OCI-LY3 (cell line): Measurements from ENCODE around the gene PPBP.

ENCODE experiments used
- H2AFZ ChIP-seq: fragments of 200-600, 300-600 bp; shearing (Covaris generic); 2 replicates; pipeline ENCODE4 v1.6.0; 2014; ENCODE audit warnings: antibody characterized with exemption, low read depth, low read length
- H3K27ac ChIP-seq: fragments of 200-600, 300-600 bp; sonication (generic); 2 replicates; pipeline ENCODE4 v1.5.1; 2014; ENCODE audit warnings: mild to moderate bottlenecking, low read length, moderate library complexity, mixed read lengths
- H3K27me3 ChIP-seq: fragments of 200-600, 300-600 bp; sonication (generic); 2 replicates; pipeline ENCODE4 v1.6.1; 2014; ENCODE audit warnings: low read depth, low read length, mixed read lengths
- H3K36me3 ChIP-seq: fragments of 200-600, 300-600 bp; sonication (generic); replicated peaks from 2 replicates; pipeline ENCODE3; 2014; ENCODE audit warnings: low read depth, low read length, mixed read lengths
- H3K4me1 ChIP-seq: fragments of 300-600, 200-600 bp; sonication (generic); 2 replicates; pipeline ENCODE4 v1.6.1; 2014; ENCODE audit warnings: low read length, mixed read lengths
- H3K4me2 ChIP-seq: fragments of 200-600, 300-600 bp; sonication (generic); 2 replicates; pipeline ENCODE4 v1.6.1; 2014; ENCODE audit warnings: low read length, mixed read lengths
- H3K4me3 ChIP-seq: fragments of 300-600, 200-600 bp; sonication (generic); 2 replicates; pipeline ENCODE4 v1.5.1; 2014; ENCODE audit warnings: antibody characterized with exemption, mild to moderate bottlenecking, low read length, moderate library complexity
- H3K79me2 ChIP-seq: fragments of 300-600, 200-600 bp; shearing (Covaris generic); 2 replicates; pipeline ENCODE4 v1.6.1; 2014; ENCODE audit warnings: mild to moderate bottlenecking, low read length, mixed read lengths
- H3K9ac ChIP-seq: fragments of 300-600, 200-600 bp; shearing (Covaris generic); 2 replicates; pipeline ENCODE4 v1.6.0; 2014; ENCODE audit warnings: mild to moderate bottlenecking, low read length, moderate library complexity
- H3K9me3 ChIP-seq: fragments of 200-600, 300-600 bp; shearing (Covaris generic); 2 replicates; pipeline ENCODE4 v1.6.1; 2014; ENCODE audit warnings: low read length, mixed read lengths; ENCODE audit not compliant: insufficient read depth
- H4K20me1 ChIP-seq: fragments of 200-600, 300-600 bp; sonication (generic); 2 replicates; pipeline ENCODE4 v1.6.1; 2016; ENCODE audit warnings: low read length, mixed read lengths; ENCODE audit not compliant: insufficient read depth
- CTCF ChIP-seq: fragments of 200-600, 300-600 bp; sonication (generic); IDR thresholded peaks from 2 replicates; pipeline ENCODE4 v1.5.1; 2014; ENCODE audit warnings: antibody characterized with exemption, low read length, low read depth
- EZH2phosphoT487 ChIP-seq: fragments of 200-600 bp; shearing (Covaris generic); IDR thresholded peaks from 2 replicates; pipeline ENCODE4 v1.6.1; 2018; ENCODE audit warnings: antibody characterized with exemption, mixed run types, low read depth

The PPBP gene

DNA sequence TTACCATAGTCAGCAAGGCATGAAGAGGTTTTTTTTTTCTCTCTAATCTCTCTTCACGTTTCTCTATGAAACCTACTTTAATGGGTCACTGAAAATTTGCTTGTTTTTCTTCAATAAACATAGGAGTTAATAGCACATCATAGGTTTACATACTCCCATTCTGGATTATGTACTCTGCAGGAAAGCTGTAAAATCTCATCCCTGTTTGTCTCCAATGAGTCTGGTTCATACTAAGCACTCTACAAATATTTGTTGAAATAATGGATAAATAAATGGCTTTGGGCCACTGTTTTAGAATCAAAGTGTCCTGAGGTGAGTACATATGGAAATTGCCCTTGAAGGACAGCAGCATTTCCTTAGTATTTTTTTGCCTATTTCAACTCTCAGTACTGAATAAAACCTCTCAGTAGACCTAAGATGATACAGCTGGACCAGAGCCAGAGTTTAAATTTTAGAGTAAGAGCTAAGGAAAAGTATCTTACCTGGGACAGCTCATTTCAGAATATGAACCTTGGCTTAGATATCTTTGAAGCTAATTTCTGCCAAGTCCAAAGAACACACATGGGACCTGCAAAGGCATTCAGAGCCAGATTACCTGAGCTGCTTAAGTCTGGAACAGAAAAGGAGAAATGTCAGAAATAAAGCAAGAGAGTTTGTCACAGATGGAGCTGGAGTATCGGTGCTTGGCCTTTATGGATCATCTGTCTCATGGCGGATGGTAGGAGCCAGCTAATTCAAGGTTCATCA, 40.6 kb downstream of the PPBP start:
- Histone ChIP-seq H3K4me3 (no peak overlapping the region), H2AFZ (no peak overlapping the region), H3K9ac (no peak overlapping the region), H3K4me2 (no peak overlapping the region), H3K36me3 (no peaks in the 10 kb centered on the region), H3K27ac (no peak overlapping the region), H3K27me3 (no peaks in the 10 kb centered on the region), H3K4me1 (no peaks in the 10 kb centered on the region), H3K79me2 (no peaks in the 10 kb centered on the region), H4K20me1 (no peaks in the 10 kb centered on the region), H3K9me3 (no peaks in the 10 kb centered on the region)
- TF ChIP-seq CTCF (no peak), EZH2phosphoT487 (no peak)

GRCh38 chr4:73945674-73946449, 42.1 kb downstream of the PPBP start:
- no peaks in the 10 kb centered on the region for H3K4me1 ChIP-seq
- H3K4me3 ChIP-seq = no peak overlapping the region
- no peak overlapping the region for H3K4me2 ChIP-seq
- H4K20me1 ChIP-seq = no peaks in the 10 kb centered on the region
- no peaks in the 10 kb centered on the region for H3K27me3 ChIP-seq
- no peak overlapping the region for H2AFZ ChIP-seq
- H3K36me3 ChIP-seq = no peaks in the 10 kb centered on the region
- no peak overlapping the region for H3K9ac ChIP-seq
- no peaks in the 10 kb centered on the region for H3K79me2 ChIP-seq
- H3K9me3 ChIP-seq = no peaks in the 10 kb centered on the region
- no peak for TF ChIP-seq EZH2phosphoT487
- no peak for TF ChIP-seq CTCF
- H3K27ac ChIP-seq = no peak overlapping the region

- no peak overlapping the region for H3K4me3 ChIP-seq
Measured at GRCh38 chr4:73945140-73945539, 42.9 kb downstream of the PPBP start.

More at GRCh38 chr4:73945140-73945539, 42.9 kb downstream of the PPBP start:
- Histone ChIP-seq H3K36me3 (no peaks in the 10 kb centered on the region), H3K79me2 (no peaks in the 10 kb centered on the region), H3K9ac (no peak overlapping the region), H3K27ac (no peak overlapping the region), H3K4me1 (no peaks in the 10 kb centered on the region), H2AFZ (no peak overlapping the region), H3K9me3 (no peaks in the 10 kb centered on the region), H3K4me2 (no peak overlapping the region), H3K27me3 (no peaks in the 10 kb centered on the region), H4K20me1 (no peaks in the 10 kb centered on the region)
- no peak for TF ChIP-seq CTCF
- TF ChIP-seq EZH2phosphoT487 = no peak
